GM21825 (cell line): ENCODE data around the gene R3HDM2.
"Not testable (repeated sequence)": the region's sequence is repeated elsewhere in the genome, so short reads cannot be mapped to it uniquely, and the experiment has no call there.

Experiments
- ATAC-seq: cut with Tn5 transposase; IDR thresholded peaks from one replicate; pipeline ENCODE4 v1.9.1; 2021; ENCODE audit warnings: mild to moderate bottlenecking, moderate library complexity; ENCODE audit not compliant: unreplicated experiment

Gene R3HDM2

GRCh38 chr12:57429473-57430111 lies 1.3 kb downstream of the R3HDM2 start:
- no peak for ATAC-seq

DNA sequence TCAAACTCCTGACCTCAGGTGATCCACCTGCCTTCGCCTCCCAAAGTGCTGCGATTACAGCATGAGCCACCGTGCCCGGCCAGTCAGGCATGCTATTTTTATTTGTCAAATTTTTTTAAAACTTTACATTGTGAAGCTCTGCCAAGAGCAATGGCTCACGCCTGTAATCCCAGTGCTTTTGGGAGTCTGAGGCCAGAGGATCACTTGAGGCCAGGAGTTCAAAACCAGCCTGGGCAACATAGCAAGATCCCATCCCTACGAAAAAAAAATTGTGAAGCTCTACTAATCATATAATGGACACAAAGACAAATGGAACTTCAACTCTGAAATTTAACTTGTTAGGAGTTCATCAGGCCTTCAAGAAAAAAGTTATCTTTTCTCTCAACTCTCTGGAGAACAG lies 1.9 kb downstream of the R3HDM2 start:
- no peak for ATAC-seq

DNA sequence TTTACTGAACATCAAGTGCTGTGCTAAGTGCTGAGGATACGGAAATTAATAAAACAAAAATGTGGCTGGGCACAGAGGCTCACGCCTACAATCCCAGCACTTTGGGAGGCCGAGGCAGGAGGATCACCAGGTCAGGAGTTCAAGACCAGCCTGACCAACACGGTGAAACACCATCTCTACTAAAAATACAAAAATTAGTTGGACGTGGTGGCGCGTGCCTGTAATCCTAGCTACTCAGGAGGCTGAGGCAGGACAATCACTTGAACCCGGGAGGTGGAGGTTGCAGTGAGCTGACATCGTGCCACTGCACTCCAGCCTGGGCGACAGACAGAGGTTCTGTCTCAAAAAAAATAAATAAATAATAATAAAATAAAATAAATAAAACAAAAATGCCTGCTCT lies 3.9 kb downstream of the R3HDM2 start:
- ATAC-seq: not testable (repeated sequence)

DNA sequence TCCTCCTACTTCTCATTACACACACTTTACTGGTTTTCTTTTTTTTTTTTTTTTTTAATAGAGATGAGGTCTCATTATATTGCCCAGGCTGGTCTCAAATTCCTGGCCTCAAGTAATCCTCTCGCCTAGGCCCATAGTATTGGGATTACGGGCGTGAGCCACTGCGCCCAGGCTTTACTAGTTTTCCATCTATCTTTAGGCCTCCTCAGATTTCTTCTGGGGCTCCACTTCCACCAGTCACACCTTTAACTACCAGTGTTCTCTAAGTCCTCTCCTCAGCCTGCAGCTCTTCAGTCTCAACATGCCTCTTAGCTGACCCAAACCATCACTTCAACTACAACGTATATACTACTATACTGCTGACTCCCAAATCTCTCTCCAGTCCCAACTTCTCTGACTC lies 10.4 kb downstream of the R3HDM2 start:
- ATAC-seq: no peak

- ATAC-seq: no peak
Measured at GRCh38 chr12:57419495-57419894, 11.3 kb downstream of the R3HDM2 start.

DNA sequence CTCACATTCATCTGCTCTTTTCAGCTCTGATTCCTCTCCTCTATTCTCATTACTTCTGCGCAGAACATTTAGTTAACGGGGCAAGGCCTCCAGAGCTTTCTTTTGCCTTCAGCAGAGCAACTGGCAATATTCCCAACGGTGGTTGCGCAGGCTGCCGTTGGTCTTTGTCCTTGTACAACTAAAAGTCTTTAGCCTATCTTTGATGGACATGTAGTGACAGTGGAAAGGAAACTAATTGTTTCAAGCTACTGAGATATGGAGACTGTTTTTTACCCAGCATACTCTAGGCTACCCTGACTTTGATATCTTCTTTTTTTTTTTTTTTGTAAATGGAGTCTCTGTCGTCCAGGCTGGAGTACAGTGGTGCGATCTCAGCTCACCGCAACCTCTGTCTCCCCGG lies 12.6 kb downstream of the R3HDM2 start:
- ATAC-seq: no peak

DNA sequence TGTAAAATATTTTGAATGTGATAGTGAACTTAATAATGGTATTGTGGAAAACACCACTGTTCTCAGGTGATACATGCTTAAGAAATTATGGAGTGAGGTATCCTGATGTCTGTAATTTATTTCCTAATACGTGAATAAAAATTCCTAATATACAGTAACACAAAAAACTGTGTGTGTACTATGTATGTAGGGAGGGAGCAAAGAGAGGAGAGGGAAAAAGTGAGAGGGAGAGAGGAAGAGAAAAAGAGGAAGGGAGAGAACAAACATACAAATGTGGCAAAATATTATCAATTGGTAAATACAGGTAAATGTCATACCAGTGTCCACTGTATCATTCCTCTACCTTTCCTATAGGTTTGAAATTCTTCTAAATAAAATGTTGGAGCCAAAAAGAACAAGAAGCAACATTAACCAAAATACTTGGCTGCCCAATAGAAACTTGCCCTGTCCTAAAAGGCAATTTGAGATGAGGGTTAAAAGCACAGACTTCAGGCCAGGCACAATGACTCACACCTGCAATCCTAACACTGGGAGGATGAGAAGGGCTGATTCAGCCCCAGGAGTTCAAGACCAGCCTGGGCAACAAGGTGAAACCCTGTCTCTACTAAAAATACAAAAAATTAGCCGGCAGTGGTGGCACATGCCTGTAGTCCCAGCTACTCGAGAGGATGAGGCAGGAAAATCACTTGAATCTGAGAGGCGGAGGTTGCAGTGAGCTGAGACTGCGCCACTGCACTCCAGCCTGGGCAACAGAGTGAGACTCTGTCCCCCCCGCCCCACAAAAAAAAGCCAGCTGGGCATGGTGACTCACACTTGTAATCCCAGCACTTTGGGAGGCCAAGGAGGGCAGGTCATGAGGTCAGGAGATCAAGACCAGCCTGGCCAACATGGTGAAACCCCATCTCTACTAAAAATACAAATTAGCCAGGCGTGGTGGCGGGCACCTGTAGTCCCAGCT lies 14.5 kb downstream of the R3HDM2 start:
- no peak for ATAC-seq

GRCh38 chr12:57415088-57415487 lies 15.8 kb downstream of the R3HDM2 start:
- no peak for ATAC-seq

GRCh38 chr12:57414160-57414559 lies 16.7 kb downstream of the R3HDM2 start:
- ATAC-seq: not testable (repeated sequence)

DNA sequence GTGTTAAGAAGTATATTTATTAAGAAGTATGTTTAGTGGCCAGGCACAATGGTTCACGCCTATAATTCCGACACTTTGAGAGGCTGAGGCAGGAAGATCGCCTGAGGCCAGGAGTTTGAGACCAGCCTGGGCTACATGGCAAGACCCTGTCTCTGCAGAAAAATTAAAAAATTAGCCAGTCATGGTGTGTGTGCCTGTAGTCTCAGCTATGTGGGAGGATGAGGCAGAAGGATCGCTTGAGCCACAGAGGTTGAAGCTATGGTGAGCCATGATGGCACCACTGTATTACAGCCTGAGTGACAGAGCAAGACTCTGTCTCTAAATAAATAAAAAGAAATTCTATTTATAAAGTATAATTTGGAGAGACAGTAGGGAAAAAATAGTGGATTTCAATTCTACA lies 20.3 kb downstream of the R3HDM2 start:
- ATAC-seq: no peak

GRCh38 chr12:57404966-57405640 lies 25.7 kb downstream of the R3HDM2 start:
- no peak for ATAC-seq

DNA sequence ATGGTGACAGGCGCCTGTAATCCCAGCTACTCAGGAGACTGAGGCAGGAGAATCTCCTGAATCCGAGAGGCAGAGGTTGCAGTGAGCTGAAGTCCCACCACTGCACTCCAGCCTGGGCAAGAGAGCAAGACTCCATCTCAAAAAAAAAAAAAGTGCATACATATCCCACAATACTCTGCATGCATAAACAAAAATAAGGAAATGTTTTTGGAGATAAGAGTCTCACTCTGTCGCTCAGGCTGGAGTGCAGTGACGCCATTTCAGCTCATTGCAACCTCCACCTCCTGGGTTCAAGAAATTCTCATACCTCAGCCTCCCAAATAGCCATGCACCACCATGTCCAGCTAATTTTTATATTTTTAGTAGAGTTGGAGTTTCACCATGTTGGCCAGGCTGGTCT lies 28.7 kb downstream of the R3HDM2 start:
- ATAC-seq: not testable (repeated sequence)

- no peak for ATAC-seq
Measured at GRCh38 chr12:57401165-57401564, 29.7 kb downstream of the R3HDM2 start.

GRCh38 chr12:57399718-57400463 lies 31.0 kb downstream of the R3HDM2 start:
- ATAC-seq: not testable (repeated sequence)

DNA sequence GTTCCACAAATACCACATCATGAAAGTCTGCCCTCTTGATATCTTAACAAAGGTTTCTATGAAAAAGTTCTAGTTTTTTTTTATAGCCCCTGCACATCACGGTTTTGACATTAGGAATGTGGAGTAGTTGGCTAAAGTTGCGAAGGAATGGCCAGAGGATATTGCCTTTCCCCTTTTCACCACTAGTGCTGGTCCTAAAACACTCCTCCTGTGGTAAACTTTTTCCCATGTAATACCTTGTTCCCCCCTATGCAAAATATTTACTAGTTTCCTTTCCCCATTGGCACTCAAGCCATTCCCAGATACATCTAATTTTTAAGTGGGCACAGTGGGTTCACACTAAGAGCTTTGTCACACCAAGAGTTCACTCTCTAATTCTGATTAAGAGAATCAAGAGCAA lies 33.4 kb downstream of the R3HDM2 start:
- no peak for ATAC-seq

GRCh38 chr12:57395121-57395520 lies 35.7 kb downstream of the R3HDM2 start:
- no peak for ATAC-seq

- no peak for ATAC-seq
Measured at GRCh38 chr12:57390174-57390573, 40.7 kb downstream of the R3HDM2 start.

DNA sequence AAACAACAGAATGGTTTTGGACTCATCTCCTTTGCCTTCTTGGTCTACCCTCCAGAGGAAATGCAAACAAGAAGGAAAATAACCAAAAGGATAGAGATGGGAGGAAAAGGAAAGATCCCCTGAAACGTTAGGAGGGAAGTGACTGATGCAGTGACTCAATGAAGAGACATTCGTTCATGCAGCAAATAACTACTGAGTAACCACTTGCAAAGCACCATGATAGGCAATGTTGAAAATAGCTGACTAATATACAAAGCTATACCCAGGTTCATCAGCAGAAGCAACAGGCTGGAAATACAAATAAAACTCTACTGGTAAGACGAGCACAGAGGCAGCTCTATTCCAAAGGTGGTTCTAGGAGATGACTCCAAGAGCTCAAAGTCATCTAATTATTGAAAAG lies 41.8 kb downstream of the R3HDM2 start:
- no peak for ATAC-seq

GRCh38 chr12:57388425-57388824 lies 42.4 kb downstream of the R3HDM2 start:
- ATAC-seq: no peak

DNA sequence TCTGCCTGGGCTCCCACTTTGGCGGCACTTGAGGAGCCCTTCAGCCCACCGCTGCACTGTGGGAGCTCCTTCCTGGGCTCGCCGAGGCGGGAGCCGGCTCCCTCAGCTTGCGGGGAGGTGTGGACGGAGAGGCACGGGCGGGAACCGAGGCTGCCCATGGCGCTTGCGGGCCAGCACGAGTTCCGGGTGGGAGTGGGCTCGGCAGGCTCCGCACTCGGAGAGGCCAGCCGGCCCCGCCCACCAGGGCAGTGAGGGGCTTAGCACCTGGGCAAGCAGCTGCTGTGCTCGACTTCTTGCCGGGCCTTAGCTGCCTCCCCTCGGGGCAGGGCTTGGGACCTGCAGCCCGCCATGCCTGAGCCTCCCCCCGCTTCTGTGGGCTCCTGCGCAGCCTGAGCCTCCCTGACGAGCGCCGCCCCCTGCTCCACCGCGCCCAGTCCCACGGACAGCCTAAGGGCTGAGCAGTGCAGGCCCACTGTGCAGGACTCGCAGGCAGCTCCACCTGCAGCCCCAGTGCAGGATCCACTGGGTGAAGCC lies 44.6 kb downstream of the R3HDM2 start:
- ATAC-seq: no peak

- ATAC-seq: no peak
Measured at GRCh38 chr12:57385586-57385985, 45.3 kb downstream of the R3HDM2 start.
